ENCODE measurements around the gene GPATCH2. TPM values are rescaled to one million over a fixed set of nuclear protein-coding genes. Genes with fewer than 3 reads are reported as not detected.

Gene GPATCH2
- total RNA-seq, 1 donor from 2014 or later = 39.3 TPM

DNA sequence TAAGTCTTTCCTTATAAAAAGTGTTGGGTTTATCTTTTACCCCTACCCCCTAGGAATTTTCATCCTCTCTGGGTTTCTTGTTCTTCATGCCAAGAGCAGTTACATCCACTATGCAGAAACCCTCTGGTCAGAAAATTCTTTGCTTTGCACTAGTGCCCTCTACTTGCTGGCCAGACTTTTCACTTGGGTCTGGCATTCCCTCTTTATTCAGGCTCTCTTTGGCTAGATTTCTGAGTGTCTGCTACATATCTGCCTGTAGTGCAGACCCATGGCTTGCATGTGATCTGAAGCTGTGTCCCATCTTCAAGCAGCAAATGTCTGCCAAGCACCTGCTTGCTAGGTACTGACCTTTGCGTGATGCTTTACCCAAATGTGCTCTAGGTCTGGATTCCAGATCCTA, 237.0 kb downstream of the GPATCH2 start:
- Mint-ChIP-seq H3K27me3 (ENCODE audit: insufficient read depth, low read depth) (no peaks in the 10 kb centered on the region), H3K4me1 (no peaks in the 10 kb centered on the region), H3K9me3 (peaks cover 2% of the 10 kb centered on the region), H3K4me3 (no peak overlapping the region), H3K27ac (no peak overlapping the region), H3K36me3 (no peaks in the 10 kb centered on the region)
- H2AFZ ChIP-seq (replicated peaks) = no peak overlapping the region
- no peaks in the 10 kb centered on the region for H4K20me1 ChIP-seq (ENCODE audit: low read depth)
- H3K27ac ChIP-seq = no peak overlapping the region
- H3F3A ChIP-seq (ENCODE audit: low read depth) = no peaks in the 10 kb centered on the region
- no peaks in the 10 kb centered on the region for H3K79me2 ChIP-seq (ENCODE audit: low read depth)
- H3K4me2 ChIP-seq = no peak overlapping the region
- H3K9me3 ChIP-seq (ENCODE audit: low read depth) = no peaks in the 10 kb centered on the region
- H3K9ac ChIP-seq = no peak overlapping the region
- H3K36me3 ChIP-seq = no peaks in the 10 kb centered on the region
- TF ChIP-seq EZH2 (IDR thresholded peaks at IDR 0.05) (no peak), EZH2phosphoT487 (IDR thresholded peaks at IDR 0.05) (no peak)
- TF ChIP-seq, protein P1, sequence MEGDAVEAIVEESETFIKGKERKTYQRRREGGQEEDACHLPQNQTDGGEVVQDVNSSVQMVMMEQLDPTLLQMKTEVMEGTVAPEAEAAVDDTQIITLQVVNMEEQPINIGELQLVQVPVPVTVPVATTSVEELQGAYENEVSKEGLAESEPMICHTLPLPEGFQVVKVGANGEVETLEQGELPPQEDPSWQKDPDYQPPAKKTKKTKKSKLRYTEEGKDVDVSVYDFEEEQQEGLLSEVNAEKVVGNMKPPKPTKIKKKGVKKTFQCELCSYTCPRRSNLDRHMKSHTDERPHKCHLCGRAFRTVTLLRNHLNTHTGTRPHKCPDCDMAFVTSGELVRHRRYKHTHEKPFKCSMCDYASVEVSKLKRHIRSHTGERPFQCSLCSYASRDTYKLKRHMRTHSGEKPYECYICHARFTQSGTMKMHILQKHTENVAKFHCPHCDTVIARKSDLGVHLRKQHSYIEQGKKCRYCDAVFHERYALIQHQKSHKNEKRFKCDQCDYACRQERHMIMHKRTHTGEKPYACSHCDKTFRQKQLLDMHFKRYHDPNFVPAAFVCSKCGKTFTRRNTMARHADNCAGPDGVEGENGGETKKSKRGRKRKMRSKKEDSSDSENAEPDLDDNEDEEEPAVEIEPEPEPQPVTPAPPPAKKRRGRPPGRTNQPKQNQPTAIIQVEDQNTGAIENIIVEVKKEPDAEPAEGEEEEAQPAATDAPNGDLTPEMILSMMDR (IDR thresholded peaks at IDR 0.05) = peak; percentile 45
- H3K27me3 ChIP-seq = no peaks in the 10 kb centered on the region
- H3K4me1 ChIP-seq = no peaks in the 10 kb centered on the region
- DNase-seq (ENCODE audit: low spot score) = peak; percentile 36
- no peak overlapping the region for H3K4me3 ChIP-seq

- no peak overlapping the region for H2AFZ ChIP-seq (replicated peaks)
- Mint-ChIP-seq H3K27ac (no peak overlapping the region), H3K9me3 (peaks cover 2% of the 10 kb centered on the region), H3K36me3 (no peaks in the 10 kb centered on the region), H3K4me1 (peaks cover 3% of the 10 kb centered on the region), H3K27me3 (ENCODE audit: insufficient read depth, low read depth) (peaks cover 4% of the 10 kb centered on the region), H3K4me3 (no peak overlapping the region)
- no peak overlapping the region for H3K4me3 ChIP-seq
- no peaks in the 10 kb centered on the region for H3K27me3 ChIP-seq
- H3K9ac ChIP-seq = no peak overlapping the region
- no peak overlapping the region for H3K27ac ChIP-seq
- TF ChIP-seq, protein P1 (IDR thresholded peaks at IDR 0.05) = no peak
- TF ChIP-seq EZH2 (IDR thresholded peaks at IDR 0.05) (no peak), EZH2phosphoT487 (IDR thresholded peaks at IDR 0.05) (no peak)
- H3K4me2 ChIP-seq = no peak overlapping the region
- no peaks in the 10 kb centered on the region for H3K79me2 ChIP-seq (ENCODE audit: low read depth)
- no peaks in the 10 kb centered on the region for H4K20me1 ChIP-seq (ENCODE audit: low read depth)
- no peaks in the 10 kb centered on the region for H3K36me3 ChIP-seq
- no peaks in the 10 kb centered on the region for H3K9me3 ChIP-seq (ENCODE audit: low read depth)
- no peaks in the 10 kb centered on the region for H3F3A ChIP-seq (ENCODE audit: low read depth)
- DNase-seq (ENCODE audit: low spot score) = no peak
- no peaks in the 10 kb centered on the region for H3K4me1 ChIP-seq
These were observed 238.4 kb downstream of the GPATCH2 start for GRCh38 chr1:217392441-217392840.

DNA sequence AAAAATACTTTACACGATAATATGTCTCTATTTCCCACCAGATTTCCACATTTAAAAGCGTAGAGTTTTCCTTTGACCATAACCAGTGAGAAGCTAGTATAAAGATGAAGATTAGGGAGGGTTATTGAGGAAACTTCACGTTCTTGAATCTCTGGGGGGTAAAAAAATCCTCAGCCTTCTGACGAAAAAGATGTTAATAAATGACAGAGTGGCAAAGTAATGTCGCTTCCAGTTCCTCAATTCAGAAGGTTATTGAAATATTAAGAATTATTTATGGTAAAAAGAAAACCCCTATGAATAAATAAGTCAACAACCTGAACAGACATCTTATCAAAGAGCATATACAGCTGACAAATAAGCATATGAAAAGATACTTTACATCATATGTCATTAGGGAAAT, 241.0 kb downstream of the GPATCH2 start:
- no peak for DNase-seq (ENCODE audit: low spot score)
- Histone ChIP-seq H3K4me3 (no peak overlapping the region), H4K20me1 (ENCODE audit: low read depth) (no peaks in the 10 kb centered on the region), H3K79me2 (ENCODE audit: low read depth) (no peaks in the 10 kb centered on the region), H3K4me1 (no peaks in the 10 kb centered on the region), H3K27me3 (no peaks in the 10 kb centered on the region), H2AFZ (replicated peaks) (no peak overlapping the region), H3K4me2 (no peak overlapping the region), H3K36me3 (no peaks in the 10 kb centered on the region), H3F3A (ENCODE audit: low read depth) (no peaks in the 10 kb centered on the region), H3K9ac (no peak overlapping the region), H3K9me3 (ENCODE audit: low read depth) (no peaks in the 10 kb centered on the region), H3K27ac (no peak overlapping the region)
- Mint-ChIP-seq H3K4me1 (peaks cover 3% of the 10 kb centered on the region), H3K27me3 (ENCODE audit: insufficient read depth, low read depth) (peaks cover 9% of the 10 kb centered on the region), H3K4me3 (no peak overlapping the region), H3K36me3 (no peaks in the 10 kb centered on the region), H3K9me3 (peaks cover 6% of the 10 kb centered on the region), H3K27ac (no peak overlapping the region)
- TF ChIP-seq EZH2phosphoT487 (IDR thresholded peaks at IDR 0.05) = no peak
- TF ChIP-seq EZH2 (IDR thresholded peaks at IDR 0.05) = no peak
- TF ChIP-seq, protein P1 (IDR thresholded peaks at IDR 0.05) = no peak
